NCI-H510A treated with DMSO at 0.1 percent for 48 hours (cell line): ENCODE results near the gene CUBN.
"Not testable (repeated sequence)": the region's sequence is repeated elsewhere in the genome, so short reads cannot be mapped to it uniquely, and the experiment has no call there.

Source experiments
- DNase-seq: peaks from one replicate; lab custom pipeline; 2025; lab: John Stamatoyannopoulos, UW

The CUBN gene

GRCh38 chr10:17037910-17038309 is 91.7 kb downstream of the CUBN start:
- no peak for DNase-seq

- no peak for DNase-seq
These were observed 94.2 kb downstream of the CUBN start for GRCh38 chr10:17035446-17035845.

GRCh38 chr10:17033529-17034260 is 95.9 kb downstream of the CUBN start:
- DNase-seq: no peak

- DNase-seq: no peak
These were observed 97.7 kb downstream of the CUBN start for GRCh38 chr10:17031637-17032635.

GRCh38 chr10:17029581-17030271 is 99.9 kb downstream of the CUBN start:
- DNase-seq: no peak

- DNase-seq: no peak
These were observed 100.4 kb downstream of the CUBN start for GRCh38 chr10:17029239-17029580.

GRCh38 chr10:17028798-17029197 is 100.8 kb downstream of the CUBN start:
- no peak for DNase-seq

GRCh38 chr10:17026686-17027485 is 102.7 kb downstream of the CUBN start:
- DNase-seq: no peak

GRCh38 chr10:17025444-17026295 is 103.9 kb downstream of the CUBN start:
- DNase-seq: no peak

- no peak for DNase-seq
These were observed 105.2 kb downstream of the CUBN start for GRCh38 chr10:17024461-17024860.

GRCh38 chr10:17023386-17024298 is 106.0 kb downstream of the CUBN start:
- DNase-seq: no peak

GRCh38 chr10:17022896-17023295 is 106.7 kb downstream of the CUBN start:
- DNase-seq: no peak

- no peak for DNase-seq
These were observed 107.2 kb downstream of the CUBN start for GRCh38 chr10:17022466-17022825.

GRCh38 chr10:17021656-17022465 is 107.8 kb downstream of the CUBN start:
- DNase-seq: no peak

GRCh38 chr10:17019696-17020095 is 109.9 kb downstream of the CUBN start:
- DNase-seq: no peak

- DNase-seq: not testable (repeated sequence)
These were observed 116.3 kb downstream of the CUBN start for GRCh38 chr10:17013131-17013983.

- not testable (repeated sequence) for DNase-seq
These were observed 116.9 kb downstream of the CUBN start for GRCh38 chr10:17012731-17013130.
